A549 (cell line): ENCODE results near the gene TFDP1. TPM values are rescaled to one million over a fixed set of nuclear protein-coding genes. Genes with fewer than 3 reads are reported as not detected.

ENCODE experiments used
- ATAC-seq, 2 experiments: fragments of 200-7000 bp in 1 of 2; fragments of >200 bp in 1 of 2; cut with Nextera tagmentation in 1 of 2; cut with Tn5 transposase in 1 of 2; 3 replicates each; pipeline versions ENCODE4 v1.8.0 to v1.9.1; 2018 to 2020; ENCODE audit warnings: mild to moderate bottlenecking in 1 of 2, moderate library complexity in 1 of 2
- CTCF ChIA-PET: fragments of 300-600 bp; sonication (Branson Sonifier 250); formaldehyde crosslinking; extraction: SDS; loops from one replicate; lab custom pipeline; 2021; ENCODE audit warnings: antibody characterized with exemption, inconsistent platforms; lab: Yijun Ruan, JAX
- POLR2A ChIA-PET: fragments of 350-600 bp; formaldehyde crosslinking; extraction: SDS; loops from one replicate; lab custom pipeline; 2021; ENCODE audit warnings: antibody characterized with exemption, inconsistent platforms; lab: Yijun Ruan, JAX
- DNase-seq, 2 experiments: peaks; one replicate each; pipeline versions ENCODE4 v3.0.0 to v3.0.0-alpha.2; 2011 to 2016; ENCODE audit warnings: low read depth in 1 of 2, low spot score in 1 of 2
- FAIRE-seq: peaks from 2 replicates; lab custom pipeline; 2011; peaks lifted over from hg19 to GRCh38; lab: Jason Lieb, UNC
- H3K27ac ChIP-seq, 2 experiments: fragments of >200 bp; sonication (Bioruptor Twin); formaldehyde crosslinking; 3 replicates each; pipeline ENCODE4 v1.5.1; 2016 to 2017
- H3K4me1 ChIP-seq: fragments of >200 bp; sonication (Bioruptor Twin); formaldehyde crosslinking; 3 replicates; pipeline ENCODE4 v1.6.1; 2016
- H3K4me2 ChIP-seq: fragments of >200 bp; sonication (Bioruptor Twin); formaldehyde crosslinking; 3 replicates; pipeline ENCODE4 v1.6.1; 2016
- H3K4me3 ChIP-seq: fragments of >200 bp; sonication (Bioruptor Twin); formaldehyde crosslinking; 3 replicates; pipeline ENCODE4 v1.5.1; 2016
- H3K9me3 ChIP-seq: fragments of >200 bp; sonication (Bioruptor Twin); formaldehyde crosslinking; 3 replicates; pipeline ENCODE4 v1.6.1; 2016
- CTCF ChIP-seq: fragments of >200 bp; sonication (Bioruptor Twin); formaldehyde crosslinking; IDR thresholded peaks from 3 replicates; pipeline ENCODE4 v1.5.1; 2016
- E2F6 ChIP-seq: IDR thresholded peaks from 2 replicates; pipeline ENCODE4 v1.6.1; 2012; ENCODE audit warnings: low read depth, borderline replicate concordance
- EHF ChIP-seq: fragments of 250-450 bp; sonication (Bioruptor Pico); IDR thresholded peaks from 2 replicates; pipeline ENCODE4 v1.5.0; 2020; ENCODE audit warnings: mild to moderate bottlenecking
- ELK1 ChIP-seq: fragments of 150-350 bp; IDR thresholded peaks from 2 replicates; pipeline ENCODE4 v1.6.1; 2014; ENCODE audit warnings: low read depth, mild to moderate bottlenecking, low read length
- FOXS1 ChIP-seq: fragments of 250-450 bp; sonication (Bioruptor Pico); IDR thresholded peaks from 2 replicates; pipeline ENCODE4 v1.5.0; 2020; ENCODE audit warnings: mild to moderate bottlenecking, moderate library complexity
- GATA3 ChIP-seq: IDR thresholded peaks from 2 replicates; pipeline ENCODE4 v1.6.1; 2012; ENCODE audit warnings: borderline replicate concordance
- HDAC2 ChIP-seq: fragments of 200-600 bp; sonication (generic); IDR thresholded peaks from 2 replicates; pipeline ENCODE4 v1.6.1; 2016
- HES2 ChIP-seq: fragments of >200 bp; sonication (Bioruptor Twin); formaldehyde crosslinking; IDR thresholded peaks from 2 replicates; pipeline ENCODE4 v1.6.1; 2016
- HOXB13 ChIP-seq: fragments of 250-450 bp; sonication (Bioruptor Pico); IDR thresholded peaks from 2 replicates; pipeline ENCODE4 v1.5.0; 2020; ENCODE audit warnings: low read depth, mild to moderate bottlenecking, moderate library complexity
- JUN ChIP-seq, 2 experiments: fragments of >200 bp; sonication (Bioruptor Twin); formaldehyde crosslinking; IDR thresholded peaks; 2 replicates in 1 of 2; 3 replicates in 1 of 2; pipeline ENCODE4 v1.6.1; 2016 to 2017
- JUNB ChIP-seq: fragments of >200 bp; sonication (Bioruptor Twin); formaldehyde crosslinking; IDR thresholded peaks from 2 replicates; pipeline ENCODE4 v1.6.1; 2016
- KDM1A ChIP-seq: fragments of 200-600 bp; sonication (generic); IDR thresholded peaks from 2 replicates; pipeline ENCODE4 v1.6.1; 2016; ENCODE audit warnings: low read depth, mild to moderate bottlenecking
- KDM5A ChIP-seq: fragments of 200-600 bp; sonication (generic); IDR thresholded peaks from 2 replicates; pipeline ENCODE4 v1.6.1; 2016; ENCODE audit warnings: antibody characterized with exemption, mild to moderate bottlenecking
- MAX ChIP-seq: IDR thresholded peaks from 2 replicates; pipeline ENCODE4 v1.6.1; 2012
- NFE2L2 ChIP-seq: fragments of 150-350 bp; conservative IDR thresholded peaks from 2 replicates; pipeline ENCODE4 v1.6.1; 2014; ENCODE audit warnings: low read length
- NR3C1 ChIP-seq: fragments of >200 bp; sonication (Bioruptor Twin); formaldehyde crosslinking; IDR thresholded peaks from 3 replicates; pipeline ENCODE4 v1.6.1; 2017
- PHF8 ChIP-seq: fragments of 200-600 bp; sonication (generic); IDR thresholded peaks from 2 replicates; pipeline ENCODE4 v1.6.1; 2016; ENCODE audit warnings: low read depth, mild to moderate bottlenecking, antibody characterized with exemption, moderate library complexity, borderline replicate concordance
- POLR2AphosphoS2 ChIP-seq: conservative IDR thresholded peaks from 2 replicates; pipeline ENCODE4 v1.6.1; 2012; ENCODE audit warnings: low read length, improper control_type of control experiment, inconsistent platforms
- RAD21 ChIP-seq, 2 experiments: fragments of >200 bp in 1 of 2; sonication (Bioruptor Twin) in 1 of 2; formaldehyde crosslinking in 1 of 2; IDR thresholded peaks in 1 of 2; conservative IDR thresholded peaks in 1 of 2; 2 replicates in 1 of 2; 3 replicates in 1 of 2; pipeline ENCODE4 v1.6.1; 2012 to 2018; ENCODE audit warnings: inconsistent platforms in 1 of 2
- RARB ChIP-seq: fragments of 250-450 bp; sonication (Bioruptor Pico); IDR thresholded peaks from 2 replicates; pipeline ENCODE4 v1.8.0; 2021; ENCODE audit warnings: mild to moderate bottlenecking, moderate library complexity
- RCOR1 ChIP-seq: fragments of 150-350 bp; IDR thresholded peaks from 2 replicates; pipeline ENCODE4 v1.6.1; 2014; ENCODE audit warnings: antibody characterized with exemption, low read length, low read depth
- SREBF2 ChIP-seq: fragments of 450-650 bp; IDR thresholded peaks from 2 replicates; pipeline ENCODE4 v1.6.1; 2014; ENCODE audit warnings: mild to moderate bottlenecking, moderate library complexity
- TP53 ChIP-seq: fragments of 250-450 bp; sonication (Bioruptor Pico); IDR thresholded peaks from 2 replicates; pipeline ENCODE4 v1.5.0; 2021; ENCODE audit warnings: mild to moderate bottlenecking, moderate library complexity
- ZC3H11A ChIP-seq: fragments of 450-650 bp; IDR thresholded peaks from 2 replicates; pipeline ENCODE4 v1.6.1; 2014; ENCODE audit warnings: antibody characterized with exemption, mild to moderate bottlenecking
- WGBS: methylation state at CpG from one replicate; pipeline ENCODE4 v1.1.6; 2017; ENCODE audit errors: missing lambda C conversion rate; 5-methylcytosine and 5-hydroxymethylcytosine counted together
- polyA plus RNA-seq, 4 experiments: library from polyadenylated mRNA; depleted of rRNA in 3 of 4; stranded (reverse); fragments of >200 nt; fragmentation: RNase III in 1 of 4; extraction: RNeasy Plus Mini Kit Qiagen cat#74134 plus additional on column Dnase treatment in 1 of 4; gene quantifications; 2 replicates in 3 of 4; 3 replicates in 1 of 4; pipeline ENCODE4 v1.2.3, GENCODE V29; 2011 to 2017

TFDP1 gene
- polyA plus RNA-seq, 2 of the 4 experiments (the other 2 are of a cell fraction) = 73.2 to 88.4 TPM

GRCh38 chr13:113601166-113602070 lies 16.9 kb downstream of the TFDP1 start:
- ChIA-PET POLR2A (no interaction called here), CTCF (no interaction called here)
- H3K27ac ChIP-seq = no peak overlapping the region
- no peak for TF ChIP-seq POLR2AphosphoS2
- no peak for TF ChIP-seq RARB
- TF ChIP-seq JUNB = no peak
- TF ChIP-seq GATA3 = no peak
- no peak for TF ChIP-seq TP53
- no peak for TF ChIP-seq HDAC2
- no peak for TF ChIP-seq ZC3H11A
- TF ChIP-seq KDM1A = no peak
- no peak for TF ChIP-seq ELK1
- TF ChIP-seq EHF (CRISPR knock-in tag) = no peak
- TF ChIP-seq FOXS1 = no peak
- no peak for TF ChIP-seq MAX
- H3K4me2 ChIP-seq = no peak overlapping the region
- DNase-seq (no peak), FAIRE-seq (no peak), ATAC-seq (no peak)
- 95% methylated on average over 17 of the region's 28 CpGs for WGBS
- no peaks in the 10 kb centered on the region for H3K4me1 ChIP-seq
- no peaks in the 10 kb centered on the region for H3K9me3 ChIP-seq
- no peak overlapping the region for H3K4me3 ChIP-seq

- POLR2A ChIA-PET = no interaction called here
- TF ChIP-seq HDAC2 = no peak
- no peak for TF ChIP-seq E2F6
- TF ChIP-seq NR3C1 = no peak
- FAIRE-seq = no peak
- Histone ChIP-seq H3K4me2 (no peak overlapping the region), H3K27ac (no peak overlapping the region), H3K4me3 (no peak overlapping the region), H3K4me1 (no peaks in the 10 kb centered on the region), H3K9me3 (no peaks in the 10 kb centered on the region)
- WGBS = 88% methylated on average over 15 of the region's 15 CpGs
- DNase-seq = no peak
- ATAC-seq = no peak
- CTCF ChIA-PET = no interaction called here
Measured at GRCh38 chr13:113602291-113602988, 17.9 kb downstream of the TFDP1 start.

GRCh38 chr13:113603116-113603710 lies 18.7 kb downstream of the TFDP1 start:
- Histone ChIP-seq H3K4me3 (no peak overlapping the region), H3K9me3 (no peaks in the 10 kb centered on the region), H3K4me2 (no peak overlapping the region), H3K27ac (no peak overlapping the region), H3K4me1 (no peaks in the 10 kb centered on the region)
- ChIA-PET CTCF (no interaction called here), POLR2A (no interaction called here)
- DNase-seq = no peak
- WGBS = 83% methylated on average over 13 of the region's 13 CpGs
- ATAC-seq = no peak
- no peak for FAIRE-seq
- no peak for TF ChIP-seq E2F6
- no peak for TF ChIP-seq PHF8
- no peak for TF ChIP-seq RCOR1
- no peak for TF ChIP-seq RARB
- TF ChIP-seq FOXS1 = no peak
- TF ChIP-seq NFE2L2 = no peak
- TF ChIP-seq JUN (IDR thresholded peaks at IDR 0.05) = no peak
- no peak for TF ChIP-seq MAX
- TF ChIP-seq HES2 = no peak
- no peak for TF ChIP-seq ELK1
- no peak for TF ChIP-seq RAD21 (conservative IDR thresholded peaks at IDR 0.05 in 1 of 2, IDR thresholded peaks at IDR 0.05 in 1 of 2)
- TF ChIP-seq SREBF2 = no peak
- TF ChIP-seq KDM5A = no peak
- no peak for TF ChIP-seq HOXB13 (CRISPR knock-in tag)
- no peak for TF ChIP-seq CTCF
